ENCODE data around the gene RPS24. TPM values are rescaled to one million over a fixed set of nuclear protein-coding genes. Genes with fewer than 3 reads are reported as not detected.

The RPS24 gene
- total RNA-seq, 1 donor from 2014 or later: 1,836 TPM

DNA sequence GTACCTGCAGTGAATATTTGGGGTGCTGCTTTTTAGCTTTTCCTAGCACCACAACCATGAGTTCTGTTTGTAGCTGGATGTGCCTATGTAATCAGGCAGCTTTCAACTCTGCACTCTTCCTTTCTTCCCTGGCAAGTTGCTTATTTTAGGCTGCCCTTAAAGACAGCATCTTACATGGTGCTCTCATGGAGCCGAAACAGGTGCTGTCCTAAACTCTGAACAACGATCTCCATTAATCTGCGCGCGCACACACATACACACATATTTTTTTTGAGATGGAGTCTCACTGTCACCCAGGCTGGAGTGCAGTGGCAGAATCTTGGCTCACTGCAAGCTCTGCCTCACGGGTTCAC lies 9.1 kb downstream of the RPS24 start:
- Mint-ChIP-seq H3K4me1 (ENCODE audit: unreplicated experiment) (peaks cover 59% of the 10 kb centered on the region), H3K27me3 (no peaks in the 10 kb centered on the region), H3K27ac (no peak overlapping the region), H3K36me3 (peaks cover 33% of the 10 kb centered on the region), H3K9me3 (no peaks in the 10 kb centered on the region), H3K4me3 (no peak overlapping the region)
- no peak for TF ChIP-seq CTCF (conservative IDR thresholded peaks at IDR 0.05)
- DNase-seq (ENCODE audit: extremely low spot score, unreplicated experiment): no peak

GRCh38 chr10:78044179-78044578 lies 10.5 kb downstream of the RPS24 start:
- no peak overlapping the region for H3K27ac Mint-ChIP-seq
- no peaks in the 10 kb centered on the region for H3K27me3 Mint-ChIP-seq
- peaks cover 25% of the 10 kb centered on the region for H3K36me3 Mint-ChIP-seq
- no peak overlapping the region for H3K4me3 Mint-ChIP-seq
- TF ChIP-seq CTCF (conservative IDR thresholded peaks at IDR 0.05): no peak
- no peak for DNase-seq (ENCODE audit: extremely low spot score, unreplicated experiment)
- H3K4me1 Mint-ChIP-seq (ENCODE audit: unreplicated experiment): peaks cover 55% of the 10 kb centered on the region
- no peaks in the 10 kb centered on the region for H3K9me3 Mint-ChIP-seq

- Mint-ChIP-seq H3K4me1 (ENCODE audit: unreplicated experiment) (peaks cover 52% of the 10 kb centered on the region), H3K9me3 (no peaks in the 10 kb centered on the region), H3K27me3 (no peaks in the 10 kb centered on the region), H3K36me3 (peaks cover 21% of the 10 kb centered on the region), H3K27ac (no peak overlapping the region), H3K4me3 (no peak overlapping the region)
- no peak for TF ChIP-seq CTCF (conservative IDR thresholded peaks at IDR 0.05)
- no peak for DNase-seq (ENCODE audit: extremely low spot score, unreplicated experiment)
These were observed 11.0 kb downstream of the RPS24 start for GRCh38 chr10:78044699-78045098.

GRCh38 chr10:78045237-78045636 lies 11.6 kb downstream of the RPS24 start:
- H3K27ac Mint-ChIP-seq: no peak overlapping the region

DNA sequence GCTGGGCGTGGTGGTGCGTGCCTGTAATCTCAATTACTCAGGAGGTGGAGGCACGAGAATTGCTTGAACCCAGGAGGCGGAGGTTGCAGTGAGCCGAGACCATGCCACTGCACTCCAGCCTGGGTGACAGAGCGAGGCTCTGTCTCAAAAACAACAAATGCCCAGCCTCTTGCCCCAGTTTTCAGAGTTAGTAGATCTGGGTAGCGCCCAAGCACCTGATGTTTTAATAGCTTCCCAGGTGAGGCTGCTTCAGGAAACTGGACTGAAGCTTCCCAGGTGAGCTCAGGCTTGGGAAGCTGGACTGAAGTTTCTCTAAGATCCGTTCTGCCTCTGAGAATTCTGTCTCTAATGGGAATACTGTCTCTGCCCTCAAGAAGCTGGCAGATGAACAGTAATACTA lies 12.2 kb downstream of the RPS24 start:
- Mint-ChIP-seq H3K36me3 (peaks cover 13% of the 10 kb centered on the region), H3K9me3 (no peaks in the 10 kb centered on the region), H3K27me3 (no peaks in the 10 kb centered on the region), H3K4me3 (no peak overlapping the region), H3K4me1 (ENCODE audit: unreplicated experiment) (peaks cover 44% of the 10 kb centered on the region), H3K27ac (no peak overlapping the region)
- no peak for DNase-seq (ENCODE audit: extremely low spot score, unreplicated experiment)
- TF ChIP-seq CTCF (conservative IDR thresholded peaks at IDR 0.05): no peak

More at GRCh38 chr10:78045237-78045636, 11.6 kb downstream of the RPS24 start:
- TF ChIP-seq CTCF (conservative IDR thresholded peaks at IDR 0.05): no peak
- no peak for DNase-seq (ENCODE audit: extremely low spot score, unreplicated experiment)
- Mint-ChIP-seq H3K27me3 (no peaks in the 10 kb centered on the region), H3K4me1 (ENCODE audit: unreplicated experiment) (peaks cover 48% of the 10 kb centered on the region), H3K4me3 (no peak overlapping the region), H3K36me3 (peaks cover 18% of the 10 kb centered on the region), H3K9me3 (no peaks in the 10 kb centered on the region)

- Mint-ChIP-seq H3K36me3 (peaks cover 4% of the 10 kb centered on the region), H3K4me3 (no peak overlapping the region), H3K27me3 (no peaks in the 10 kb centered on the region), H3K4me1 (ENCODE audit: unreplicated experiment) (peaks cover 35% of the 10 kb centered on the region), H3K9me3 (no peaks in the 10 kb centered on the region), H3K27ac (no peak overlapping the region)
- no peak for TF ChIP-seq CTCF (conservative IDR thresholded peaks at IDR 0.05)
- no peak for DNase-seq (ENCODE audit: extremely low spot score, unreplicated experiment)
These were observed 13.1 kb downstream of the RPS24 start for GRCh38 chr10:78046711-78047269.
